Breast epithelium (tissue), 3 donors: ENCODE results near the gene QTRT2.

Source experiments
- CTCF ChIP-seq, 3 donors: fragments of 450-650 bp; IDR thresholded peaks; one replicate each; pipeline ENCODE4 v1.5.1; 2016 to 2017; ENCODE audit warnings: antibody characterized with exemption in 3 of 3, mild to moderate bottlenecking in 3 of 3, moderate library complexity in 3 of 3
- POLR2A ChIP-seq: fragments of 450-650 bp; IDR thresholded peaks from one replicate; pipeline ENCODE4 v1.6.1; 2016; ENCODE audit warnings: antibody characterized with exemption, mild to moderate bottlenecking, moderate library complexity
- POLR2AphosphoS5 ChIP-seq, 3 donors: sonication (generic); formaldehyde crosslinking; IDR thresholded peaks; one replicate each; pipeline ENCODE4 v1.6.1; 2017; ENCODE audit warnings: antibody characterized with exemption in 3 of 3

GRCh38 chr3:114133947-114134346 lies 77.4 kb downstream of the QTRT2 start:
- no peak for TF ChIP-seq CTCF (IDR thresholded peaks at IDR 0.05)
- no peak for TF ChIP-seq POLR2AphosphoS5 (IDR thresholded peaks at IDR 0.05)
- no peak for TF ChIP-seq POLR2A
